ENCODE measurements around the gene SKP1.

The SKP1 gene

GRCh38 chr5:134119720-134120119 is 57.0 kb downstream of the SKP1 start:
- no peaks in the 10 kb centered on the region for H3K9me3 ChIP-seq
- H3K27me3 ChIP-seq, result peaks cover 53% of the 10 kb centered on the region
- no peak overlapping the region for H3K4me3 ChIP-seq (ENCODE audit: low read depth in 1 of 2, low read length in 1 of 2)
- no peak overlapping the region for H3K27ac ChIP-seq
- H3K36me3 ChIP-seq, result no peaks in the 10 kb centered on the region
- H3K4me1 ChIP-seq (ENCODE audit: control insufficient read depth in 1 of 2, insufficient read depth in 1 of 2, low read depth in 1 of 2, low read length in 1 of 2), result peaks cover 0 to 7% of the 10 kb centered on the region in 2 experiments
- TF ChIP-seq CTCF (IDR thresholded peaks at IDR 0.05), result no peak

GRCh38 chr5:134118212-134118835 is 58.4 kb downstream of the SKP1 start:
- H3K9me3 ChIP-seq, result no peaks in the 10 kb centered on the region
- H3K36me3 ChIP-seq, result no peaks in the 10 kb centered on the region
- peaks cover 10 to 15% of the 10 kb centered on the region in 2 experiments for H3K4me1 ChIP-seq (ENCODE audit: control insufficient read depth in 1 of 2, insufficient read depth in 1 of 2, low read depth in 1 of 2, low read length in 1 of 2)
- no peak for TF ChIP-seq CTCF (IDR thresholded peaks at IDR 0.05)
- H3K4me3 ChIP-seq (ENCODE audit: low read depth in 1 of 2, low read length in 1 of 2), result no peak overlapping the region
- H3K27ac ChIP-seq, result no peak overlapping the region
- peaks cover 67% of the 10 kb centered on the region for H3K27me3 ChIP-seq

GRCh38 chr5:134116789-134117761 is 59.7 kb downstream of the SKP1 start:
- peaks cover 80% of the 10 kb centered on the region for H3K27me3 ChIP-seq
- H3K9me3 ChIP-seq, result no peaks in the 10 kb centered on the region
- H3K4me3 ChIP-seq (ENCODE audit: low read depth in 1 of 2, low read length in 1 of 2), result no peak overlapping the region
- TF ChIP-seq CTCF (IDR thresholded peaks at IDR 0.05), result no peak
- peaks cover 10 to 17% of the 10 kb centered on the region in 2 experiments for H3K4me1 ChIP-seq (ENCODE audit: control insufficient read depth in 1 of 2, insufficient read depth in 1 of 2, low read depth in 1 of 2, low read length in 1 of 2)
- H3K36me3 ChIP-seq, result no peaks in the 10 kb centered on the region
- H3K27ac ChIP-seq, result no peak overlapping the region

GRCh38 chr5:134116286-134116685 is 60.5 kb downstream of the SKP1 start:
- Histone ChIP-seq H3K27me3 (peaks cover 88% of the 10 kb centered on the region), H3K36me3 (no peaks in the 10 kb centered on the region), H3K27ac (no peak overlapping the region), H3K4me3 (ENCODE audit: low read depth in 1 of 2, low read length in 1 of 2) (no peak overlapping the region), H3K4me1 (ENCODE audit: control insufficient read depth in 1 of 2, insufficient read depth in 1 of 2, low read depth in 1 of 2, low read length in 1 of 2) (peaks cover 10 to 17% of the 10 kb centered on the region in 2 experiments), H3K9me3 (no peaks in the 10 kb centered on the region)
- TF ChIP-seq CTCF (IDR thresholded peaks at IDR 0.05), result no peak

GRCh38 chr5:134115806-134116175 is 61.0 kb downstream of the SKP1 start:
- no peaks in the 10 kb centered on the region for H3K36me3 ChIP-seq
- TF ChIP-seq CTCF (IDR thresholded peaks at IDR 0.05), result no peak
- no peak overlapping the region for H3K4me3 ChIP-seq (ENCODE audit: low read depth in 1 of 2, low read length in 1 of 2)
- H3K27ac ChIP-seq, result no peak overlapping the region
- H3K27me3 ChIP-seq, result peaks cover 93% of the 10 kb centered on the region
- H3K9me3 ChIP-seq, result no peaks in the 10 kb centered on the region
- H3K4me1 ChIP-seq (ENCODE audit: control insufficient read depth in 1 of 2, insufficient read depth in 1 of 2, low read depth in 1 of 2, low read length in 1 of 2), result peaks cover 10 to 17% of the 10 kb centered on the region in 2 experiments

All from neutrophil (primary cell).